HL-60 (cell line): ENCODE data around the gene RHO.

ENCODE experiments used
- DNase-seq, 2 experiments: peaks; one replicate each; pipeline ENCODE4 v3.0.0-alpha.2; 2010 to 2020; ENCODE audit warnings: low read depth in 1 of 2, low spot score in 1 of 2
- H3K27ac ChIP-seq: fragments of 250-450 bp; sonication (Bioruptor Pico); replicated peaks from 2 replicates; pipeline ENCODE4 v1.5.1; 2020; ENCODE audit warnings: mild to moderate bottlenecking, moderate library complexity
- H3K27me3 ChIP-seq: fragments of 250-450 bp; sonication (Bioruptor Pico); 2 replicates; pipeline ENCODE4 v1.5.1; 2021; ENCODE audit warnings: mild to moderate bottlenecking, moderate library complexity; ENCODE audit not compliant: insufficient read depth, poor library complexity, severe bottlenecking
- H3K4me3 ChIP-seq: replicated peaks from 2 replicates; pipeline ENCODE4 v1.5.1; 2011; ENCODE audit warnings: mild to moderate bottlenecking, control low read depth, low read length; ENCODE audit not compliant: insufficient read depth
- CTCF ChIP-seq: IDR thresholded peaks from one replicate; pipeline ENCODE4 v1.5.1; 2011; ENCODE audit warnings: low read length, control low read depth, inconsistent platforms; ENCODE audit not compliant: insufficient read depth
- GABPA ChIP-seq: IDR thresholded peaks from 2 replicates; pipeline ENCODE4 v1.6.1; 2012; ENCODE audit warnings: low read depth
- POLR2AphosphoS5 ChIP-seq: IDR thresholded peaks from 2 replicates; pipeline ENCODE4 v1.6.1; 2012; ENCODE audit warnings: low read depth
- REST ChIP-seq: IDR thresholded peaks from 2 replicates; pipeline ENCODE4 v1.6.1; 2012; ENCODE audit warnings: low read depth; ENCODE audit not compliant: insufficient replicate concordance
- SPI1 ChIP-seq: IDR thresholded peaks from 2 replicates; pipeline ENCODE4 v1.6.1; 2012; ENCODE audit warnings: low read depth, mild to moderate bottlenecking, borderline replicate concordance

RHO gene

GRCh38 chr3:129562803-129563202 lies 34.4 kb downstream of the RHO start:
- TF ChIP-seq CTCF: no peak
- no peak for TF ChIP-seq POLR2AphosphoS5
- TF ChIP-seq REST: no peak
- H3K27ac ChIP-seq: no peak overlapping the region
- no peak overlapping the region for H3K4me3 ChIP-seq
- DNase-seq: no peak
- H3K27me3 ChIP-seq: no peaks in the 10 kb centered on the region

- Histone ChIP-seq H3K4me3 (no peak overlapping the region), H3K27me3 (no peaks in the 10 kb centered on the region), H3K27ac (no peak overlapping the region)
- TF ChIP-seq REST: no peak
- TF ChIP-seq POLR2AphosphoS5: no peak
- TF ChIP-seq GABPA: no peak
- TF ChIP-seq SPI1: no peak
- no peak for TF ChIP-seq CTCF
- no peak for DNase-seq
Observed at GRCh38 chr3:129563332-129563731, 34.9 kb downstream of the RHO start.

GRCh38 chr3:129563850-129564535 lies 35.6 kb downstream of the RHO start:
- no peak for TF ChIP-seq REST
- no peak overlapping the region for H3K4me3 ChIP-seq
- H3K27me3 ChIP-seq: no peaks in the 10 kb centered on the region
- no peak for DNase-seq
- H3K27ac ChIP-seq: no peak overlapping the region
